SK-N-SH treated with all-trans-retinoic acid at 6 μM for 48 hours (cell line): Measurements from ENCODE around the gene DCUN1D2.

Source experiments
- ARNTL ChIP-seq: fragments of 450-650 bp; formaldehyde crosslinking; IDR thresholded peaks from 2 replicates; pipeline ENCODE4 v1.5.0; 2020; ENCODE audit warnings: low read depth, mild to moderate bottlenecking, moderate library complexity, borderline replicate concordance
- CSDC2 ChIP-seq: fragments of 250-450 bp; sonication (Bioruptor Pico); IDR thresholded peaks from 2 replicates; pipeline ENCODE4 v1.5.0; 2020; ENCODE audit warnings: mild to moderate bottlenecking, moderate library complexity
- CSRNP3 ChIP-seq: fragments of 250-450 bp; sonication (Bioruptor Pico); IDR thresholded peaks from 2 replicates; pipeline ENCODE4 v1.5.1; 2021; ENCODE audit warnings: mild to moderate bottlenecking, moderate library complexity
- GLIS3 ChIP-seq: fragments of 250-450 bp; sonication (Bioruptor Pico); IDR thresholded peaks from 2 replicates; pipeline ENCODE4 v1.5.0; 2020; ENCODE audit warnings: mild to moderate bottlenecking, moderate library complexity
- ISL1 ChIP-seq: fragments of 250-450 bp; sonication (Bioruptor Pico); IDR thresholded peaks from 2 replicates; pipeline ENCODE4 v2.1.2; 2022; ENCODE audit warnings: mild to moderate bottlenecking, moderate library complexity
- PATZ1 ChIP-seq: fragments of 250-450 bp; sonication (Bioruptor Pico); IDR thresholded peaks from 2 replicates; pipeline ENCODE4 v1.8.0; 2020; ENCODE audit warnings: mild to moderate bottlenecking, moderate library complexity, borderline replicate concordance
- PPARA ChIP-seq: fragments of 250-450 bp; sonication (Bioruptor Pico); IDR thresholded peaks from 2 replicates; pipeline ENCODE4 v1.5.0; 2020; ENCODE audit warnings: mild to moderate bottlenecking, borderline replicate concordance
- RARB ChIP-seq: fragments of 250-450 bp; sonication (Bioruptor Pico); IDR thresholded peaks from 2 replicates; pipeline ENCODE4 v1.8.0; 2021; ENCODE audit warnings: mild to moderate bottlenecking, moderate library complexity
- SNAI2 ChIP-seq: fragments of 250-450 bp; sonication (Bioruptor Pico); IDR thresholded peaks from 2 replicates; pipeline ENCODE4 v1.5.0; 2020; ENCODE audit warnings: mild to moderate bottlenecking, moderate library complexity
- TCF4 ChIP-seq: fragments of 250-450 bp; sonication (Bioruptor Pico); IDR thresholded peaks from 2 replicates; pipeline ENCODE4 v1.8.0; 2021; ENCODE audit warnings: mild to moderate bottlenecking, moderate library complexity, borderline replicate concordance
- TOX ChIP-seq: fragments of 250-450 bp; sonication (Bioruptor Pico); IDR thresholded peaks from 2 replicates; pipeline ENCODE4 v1.8.0; 2021; ENCODE audit warnings: mild to moderate bottlenecking, moderate library complexity, borderline replicate concordance
- ZFP3 ChIP-seq: fragments of 250-450 bp; sonication (Bioruptor Pico); IDR thresholded peaks from 2 replicates; pipeline ENCODE4 v1.5.0; 2020; ENCODE audit warnings: mild to moderate bottlenecking, moderate library complexity
- ZNF565 ChIP-seq: fragments of 450-650 bp; formaldehyde crosslinking; conservative IDR thresholded peaks from 2 replicates; pipeline ENCODE4 v1.5.0; 2020; ENCODE audit warnings: low read depth, mild to moderate bottlenecking, moderate library complexity

- TF ChIP-seq ZFP3 (CRISPR knock-in tag) (no peak), RARB (CRISPR knock-in tag) (no peak), ISL1 (CRISPR knock-in tag) (no peak), CSRNP3 (CRISPR knock-in tag) (no peak), CSDC2 (CRISPR knock-in tag) (no peak), PATZ1 (CRISPR knock-in tag) (no peak), SNAI2 (CRISPR knock-in tag) (no peak), ZNF565 (CRISPR knock-in tag) (no peak), GLIS3 (CRISPR knock-in tag) (no peak), ARNTL (CRISPR knock-in tag) (no peak), TOX (CRISPR knock-in tag) (no peak), TCF4 (CRISPR knock-in tag) (no peak), PPARA (CRISPR knock-in tag) (no peak)
These were observed 43.8 kb upstream of the DCUN1D2 start for GRCh38 chr13:113534236-113534860.
